ENCODE data around the gene ESCO1.

Gene ESCO1

DNA sequence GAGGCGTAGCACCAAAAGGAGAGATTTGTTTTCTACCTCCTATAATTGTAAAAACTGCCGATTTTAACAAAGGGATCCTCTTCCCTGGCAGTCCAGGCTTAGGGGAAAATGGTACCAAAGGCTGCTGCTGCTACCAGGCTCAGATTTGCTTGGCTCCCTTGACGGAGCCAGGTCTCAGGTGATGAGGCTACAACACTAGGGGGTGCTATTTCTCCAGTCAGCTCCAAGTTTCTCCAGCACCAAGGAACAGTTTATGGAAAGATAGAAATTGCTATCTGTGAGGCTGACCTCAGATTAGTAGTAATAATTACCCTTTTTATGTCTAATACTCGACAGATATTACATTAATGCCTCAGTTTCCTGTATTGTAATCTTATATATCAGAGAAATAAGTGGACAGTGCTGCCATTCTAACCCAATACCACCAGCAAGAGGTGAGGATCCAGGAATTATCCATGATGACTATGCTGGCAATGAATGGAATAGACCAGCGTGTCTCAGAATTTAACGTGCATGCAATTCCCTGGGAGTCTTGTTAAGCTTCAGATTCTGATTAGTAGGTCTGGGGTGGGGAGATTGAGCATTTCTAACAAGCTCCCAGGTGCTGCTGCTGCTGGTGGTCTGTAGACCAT, 111.3 kb downstream of the ESCO1 start:
- DNase-seq (ENCODE audit: low read depth): no peak

- no peak for DNase-seq (ENCODE audit: low read depth)
These were observed 113.5 kb downstream of the ESCO1 start for GRCh38 chr18:21486905-21487437.

DNA sequence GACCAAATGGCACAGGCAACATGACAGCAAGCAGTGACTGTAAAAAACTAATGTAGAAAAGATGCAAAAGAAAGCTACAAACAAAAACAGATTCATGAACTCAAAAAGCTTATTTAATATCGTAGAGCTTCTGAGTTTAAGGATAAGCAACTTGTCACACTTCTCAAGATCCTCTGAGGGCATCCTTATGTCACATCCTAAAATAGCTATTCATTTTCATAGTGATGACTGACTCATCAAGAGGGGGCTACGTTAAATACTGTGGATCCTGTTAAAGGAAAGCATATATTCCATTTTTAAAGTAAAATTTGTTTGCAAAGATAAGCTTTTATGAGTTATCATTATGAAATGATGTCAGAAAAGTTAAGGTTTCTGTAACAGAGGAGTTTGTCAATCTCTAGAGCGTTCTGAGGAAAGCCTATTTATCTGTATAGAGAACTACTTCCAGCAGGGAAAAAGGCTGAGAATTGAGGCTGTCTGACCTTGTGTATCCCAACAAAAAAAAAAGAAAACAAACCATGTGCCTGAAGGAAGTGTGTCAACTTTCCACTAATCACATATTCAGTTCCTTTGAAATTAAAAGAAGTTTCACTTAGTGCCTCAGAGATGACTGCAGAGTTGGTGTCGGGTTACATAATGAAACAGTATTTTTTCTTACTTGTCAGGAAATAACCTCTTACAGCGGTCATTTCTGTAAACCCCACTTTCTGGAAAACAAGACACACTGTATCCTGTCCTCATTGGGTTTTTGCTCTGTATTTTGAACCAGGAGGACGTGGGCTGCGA, 115.5 kb downstream of the ESCO1 start:
- DNase-seq (ENCODE audit: low read depth): no peak

GRCh38 chr18:21483051-21483450, 117.5 kb downstream of the ESCO1 start:
- DNase-seq (ENCODE audit: low read depth): no peak

DNA sequence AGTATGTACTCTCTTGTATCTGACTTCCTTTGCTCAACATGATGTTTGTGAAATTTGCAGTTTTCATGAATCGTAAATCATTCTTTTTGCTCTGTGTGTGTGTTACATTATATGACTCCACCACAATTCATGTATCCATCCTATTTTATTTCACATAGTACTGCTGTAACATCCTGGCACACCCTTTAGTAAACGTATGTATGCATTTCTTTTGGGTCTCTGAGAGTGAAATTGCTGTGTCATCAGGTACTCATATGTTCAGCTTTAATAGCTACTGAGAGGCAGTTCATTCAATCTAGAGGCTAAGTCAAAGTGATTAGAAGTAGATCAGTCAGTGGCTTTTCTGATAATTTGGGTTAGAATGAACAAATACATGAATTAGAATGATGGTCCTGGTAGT, 118.8 kb downstream of the ESCO1 start:
- no peak for DNase-seq (ENCODE audit: low read depth)

- DNase-seq (ENCODE audit: low read depth): no peak
These were observed 120.8 kb downstream of the ESCO1 start for GRCh38 chr18:21479721-21480120.

All from T-helper 22 cell (primary cell).